Hippocampal formation (tissue), 2 donors: ENCODE results near the gene FGR.
"Not testable (repeated sequence)": the region's sequence is repeated elsewhere in the genome, so short reads cannot be mapped to it uniquely, and the experiment has no call there.

Experiments
- DNase-seq, 2 donors: peaks; one replicate each; lab custom pipeline; 2025; lab: John Stamatoyannopoulos, UW

The FGR gene

DNA sequence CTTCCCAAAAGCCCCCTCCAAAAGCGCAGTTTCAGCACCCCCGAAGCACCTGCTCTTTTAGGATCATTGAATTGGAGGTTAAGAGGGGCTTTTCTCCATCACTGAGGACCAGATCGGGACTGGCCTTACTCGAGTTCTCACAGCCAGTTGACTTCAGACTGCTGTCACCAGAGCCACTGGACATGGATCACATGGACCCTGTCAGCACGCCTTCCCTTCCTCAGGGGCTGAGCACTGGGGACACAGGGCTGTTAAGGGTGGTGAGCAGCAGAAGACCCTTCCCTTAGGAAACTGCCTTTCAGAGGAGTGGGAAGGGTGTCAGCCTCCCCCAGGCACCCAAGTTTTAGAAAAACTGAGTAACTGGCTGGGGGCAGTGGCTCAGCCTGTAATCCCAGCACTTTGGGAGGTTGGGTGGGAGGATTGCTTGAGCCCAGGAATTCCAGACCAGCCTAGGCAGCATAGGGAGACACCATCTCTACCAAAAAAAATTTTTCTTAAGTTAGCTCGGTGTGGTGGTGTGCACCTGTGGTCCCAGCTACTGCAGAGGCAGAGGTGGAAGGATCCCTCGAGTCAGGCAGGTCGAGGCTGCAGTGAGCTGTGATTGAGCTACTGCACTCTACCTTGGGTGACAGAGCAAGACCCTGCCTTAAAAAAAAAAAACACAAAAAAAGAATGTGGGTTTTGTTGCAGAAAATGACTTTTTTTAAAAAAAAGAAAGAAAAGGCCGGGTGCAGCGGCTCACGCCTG, 584 bp upstream of the FGR start:
- no peak for DNase-seq

DNA sequence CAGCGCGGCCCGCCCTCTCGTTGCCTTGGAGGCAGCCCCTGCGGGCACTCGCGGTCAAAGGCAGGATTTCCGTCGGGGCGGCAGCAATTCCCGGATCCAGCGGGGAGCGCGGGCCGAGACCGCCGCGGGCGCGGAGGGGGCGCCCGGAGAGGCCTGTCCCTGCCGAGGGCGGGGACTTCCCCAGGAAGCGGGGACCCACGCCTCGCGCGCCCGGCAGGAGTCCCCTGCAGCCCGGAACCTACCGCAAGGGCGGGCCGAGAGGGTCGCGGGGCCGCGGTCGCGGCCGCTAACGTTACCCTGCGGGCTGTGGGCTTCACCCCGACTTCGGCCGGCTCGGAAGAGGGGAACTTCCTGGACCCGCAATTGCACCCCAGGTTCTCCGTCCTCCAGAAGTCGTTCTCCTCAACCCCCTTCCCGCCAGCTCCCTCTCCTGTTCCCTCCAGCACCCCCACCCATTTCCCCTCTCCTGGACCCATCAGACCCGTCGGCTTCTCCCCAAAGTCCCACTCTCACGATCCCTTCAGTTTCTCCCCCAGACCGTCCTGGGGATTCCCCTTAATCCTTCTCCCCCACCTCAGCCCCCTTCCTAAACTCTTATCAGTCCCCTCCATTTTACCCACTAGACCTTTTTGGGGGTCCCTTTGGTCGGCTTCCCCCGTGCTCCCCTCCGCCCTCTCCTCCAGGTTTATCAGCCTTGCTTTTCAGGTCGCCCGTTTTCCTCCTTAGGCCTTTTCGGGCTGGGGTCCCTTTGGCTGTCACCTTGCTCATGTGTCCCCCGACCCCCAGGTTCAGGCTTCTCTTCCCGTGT, 604 bp downstream of the FGR start:
- no peak for DNase-seq

DNA sequence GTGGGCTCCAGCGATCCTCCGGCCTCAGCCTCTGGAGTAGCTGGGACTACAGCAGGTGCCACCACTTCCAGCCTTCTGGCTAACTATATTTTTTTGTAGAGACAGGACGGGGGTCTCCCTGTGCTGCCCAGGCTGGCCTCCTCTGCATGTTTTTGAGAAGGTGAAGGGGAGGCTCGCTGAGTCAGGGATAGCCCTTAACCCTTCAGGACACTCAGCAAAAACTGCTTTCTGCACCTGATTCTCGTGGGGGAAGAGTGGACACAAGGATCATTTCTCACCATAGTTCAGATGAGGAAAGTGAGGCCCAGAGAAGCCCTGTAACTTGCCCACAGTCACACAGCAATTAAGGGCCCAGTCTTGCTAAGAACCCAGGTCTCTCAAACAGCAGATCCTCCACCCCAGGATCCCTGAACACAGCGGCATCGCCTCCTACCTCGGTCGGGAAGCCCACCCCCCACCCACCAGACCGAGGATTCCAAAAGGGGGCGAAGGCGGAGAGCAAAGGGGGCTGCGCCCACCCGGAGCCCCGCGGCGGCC, 1.3 kb downstream of the FGR start:
- no peak for DNase-seq

DNA sequence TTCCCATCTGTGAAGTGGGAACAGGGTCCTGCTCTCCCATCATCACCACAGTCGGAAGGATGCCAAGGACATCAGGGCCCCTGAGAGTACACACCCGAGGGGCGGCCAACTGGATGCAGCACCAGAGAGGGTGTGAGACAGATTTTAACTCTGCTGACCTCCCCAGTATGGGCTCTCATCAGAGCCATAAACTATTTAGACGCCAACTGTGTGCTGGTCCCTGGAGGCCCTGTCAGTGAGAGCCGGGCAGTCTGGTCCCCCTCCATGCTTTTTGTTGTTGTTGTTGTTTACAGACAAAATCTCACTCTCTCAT, 1.7 kb downstream of the FGR start:
- no peak for DNase-seq

- no peak for DNase-seq
Measured at GRCh38 chr1:27632387-27633297, 2.3 kb downstream of the FGR start.

DNA sequence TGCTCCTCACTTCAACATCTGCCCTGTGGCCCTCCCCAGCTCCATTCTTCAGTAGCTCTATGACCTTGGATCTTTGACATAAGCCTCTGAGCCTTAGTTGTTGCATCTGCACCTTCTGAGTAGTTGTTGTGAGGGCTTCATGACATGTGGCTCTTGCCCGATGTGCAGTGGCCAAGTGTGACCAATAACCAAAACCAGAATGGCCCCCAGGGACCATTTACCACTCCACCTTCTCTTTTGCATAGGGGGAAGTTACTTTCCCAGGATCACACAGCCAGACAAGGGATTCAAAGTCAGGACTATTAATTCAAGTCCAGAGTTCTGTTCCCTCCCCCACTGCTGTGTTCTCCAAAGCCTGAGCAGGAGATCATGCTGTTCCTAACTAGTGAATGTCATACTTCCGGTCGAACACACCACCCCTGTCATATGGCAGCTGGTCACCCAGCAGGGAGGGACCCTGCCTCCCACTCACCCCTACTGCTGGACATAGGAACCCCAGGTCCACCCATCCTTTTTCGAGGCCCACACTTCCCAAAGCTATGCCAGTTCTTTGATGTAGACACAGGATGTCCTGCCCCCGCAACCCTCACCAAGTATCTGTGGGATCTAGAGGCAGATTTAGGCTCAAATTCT, 4.0 kb downstream of the FGR start:
- DNase-seq = no peak

DNA sequence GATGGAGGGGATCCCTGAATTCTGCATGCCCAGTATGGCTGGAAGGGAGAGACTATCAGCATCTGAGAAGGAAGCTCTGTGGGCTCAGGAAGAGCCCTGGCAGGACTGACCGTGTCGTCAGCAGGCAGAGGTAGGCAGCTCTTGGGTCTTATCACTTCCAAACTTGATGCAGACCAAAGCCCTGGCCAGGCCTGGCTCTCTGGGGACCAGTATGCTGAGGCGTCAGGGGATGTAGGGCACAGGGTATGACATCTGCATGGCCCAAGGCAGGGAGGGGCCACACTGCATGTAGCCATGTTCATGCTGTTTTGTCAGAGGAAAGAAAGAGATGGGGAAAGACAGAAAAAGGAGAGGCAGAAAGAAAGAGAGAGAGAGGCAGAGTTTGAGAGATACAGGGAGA, 6.3 kb downstream of the FGR start:
- DNase-seq = no peak

DNA sequence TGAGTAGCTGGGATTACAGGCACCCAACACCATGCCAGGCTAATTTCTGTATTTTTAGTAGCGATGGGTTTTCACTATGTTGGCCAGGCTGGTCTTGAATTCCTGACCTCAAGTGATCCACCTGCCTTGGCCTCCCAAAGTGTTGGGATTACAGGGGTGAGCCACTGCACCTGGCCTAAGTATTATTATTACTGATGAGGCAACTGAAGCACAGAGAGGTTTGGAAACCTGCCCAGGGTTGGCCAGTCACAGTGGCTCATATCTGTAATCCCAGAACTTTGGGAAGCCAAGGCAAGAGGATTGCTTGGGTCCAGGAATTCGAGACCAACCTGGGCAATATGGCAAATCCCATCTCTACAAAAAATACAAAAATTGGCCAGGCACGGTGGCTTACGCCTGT, 7.3 kb downstream of the FGR start:
- not testable (repeated sequence) for DNase-seq

DNA sequence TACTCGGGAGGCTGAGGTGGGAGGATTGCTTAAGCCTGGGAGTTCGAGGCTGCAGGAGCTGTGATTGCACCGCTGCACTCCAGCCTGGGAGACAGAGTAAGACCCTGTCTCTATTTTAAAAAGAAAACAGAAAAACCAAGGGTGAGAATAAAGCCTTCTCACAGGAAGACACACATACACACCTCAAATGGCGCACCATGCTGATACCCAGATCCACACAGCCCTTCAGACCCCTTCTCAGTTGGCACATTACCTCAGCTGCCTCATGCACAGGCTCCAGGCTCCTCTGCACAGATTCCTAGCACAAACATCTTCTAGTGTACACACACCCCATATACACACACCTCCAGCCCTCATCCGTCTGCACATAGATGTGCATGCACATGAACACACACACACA, 7.9 kb downstream of the FGR start:
- no peak for DNase-seq

DNA sequence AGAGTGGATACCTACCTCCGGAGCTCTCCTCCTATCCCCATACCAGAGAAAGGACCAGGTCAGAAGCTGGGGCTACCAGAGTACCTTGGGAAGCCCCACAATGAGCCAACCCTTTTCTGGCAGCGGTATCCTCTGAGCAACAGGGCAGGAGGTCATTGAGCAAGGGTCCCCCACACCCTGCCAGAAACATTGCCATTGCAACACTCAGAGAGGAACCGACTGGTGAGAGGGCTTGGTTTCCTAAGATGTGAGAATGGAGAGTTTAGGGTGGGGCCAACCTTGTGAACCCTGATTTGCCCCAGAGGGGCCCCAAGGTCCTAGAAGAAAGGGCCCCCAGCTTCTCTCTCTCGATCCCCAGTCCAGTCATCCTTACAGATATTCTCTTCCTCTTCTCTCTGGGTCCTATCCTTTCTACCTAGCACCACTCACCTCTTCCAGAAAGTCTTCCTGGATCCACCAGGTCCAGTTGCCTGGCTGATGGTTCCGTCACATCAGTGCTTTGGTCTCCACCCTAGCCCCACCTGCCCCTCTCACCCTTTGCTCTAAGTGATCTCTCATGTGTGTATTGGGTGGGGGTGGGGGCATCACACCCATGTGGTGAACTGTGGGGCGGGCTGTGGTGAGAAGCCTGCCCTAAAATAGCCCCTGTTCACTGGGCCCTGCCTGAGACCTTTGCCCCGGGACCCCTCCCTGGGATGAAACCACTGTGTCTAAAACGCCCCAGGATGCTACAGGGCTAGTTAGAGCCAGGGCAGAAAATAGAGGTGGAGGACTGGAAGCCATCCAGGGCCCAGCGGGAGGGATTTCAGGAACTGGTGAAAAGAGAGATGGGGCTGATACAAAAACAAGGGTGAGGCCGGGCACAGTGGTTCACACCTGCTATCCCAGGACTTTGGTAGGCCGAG, 8.7 kb downstream of the FGR start:
- no peak for DNase-seq

- no peak for DNase-seq
Measured at GRCh38 chr1:27624467-27625178, 10.4 kb downstream of the FGR start.

- DNase-seq = no peak
Measured at GRCh38 chr1:27623327-27624212, 11.4 kb downstream of the FGR start.

DNA sequence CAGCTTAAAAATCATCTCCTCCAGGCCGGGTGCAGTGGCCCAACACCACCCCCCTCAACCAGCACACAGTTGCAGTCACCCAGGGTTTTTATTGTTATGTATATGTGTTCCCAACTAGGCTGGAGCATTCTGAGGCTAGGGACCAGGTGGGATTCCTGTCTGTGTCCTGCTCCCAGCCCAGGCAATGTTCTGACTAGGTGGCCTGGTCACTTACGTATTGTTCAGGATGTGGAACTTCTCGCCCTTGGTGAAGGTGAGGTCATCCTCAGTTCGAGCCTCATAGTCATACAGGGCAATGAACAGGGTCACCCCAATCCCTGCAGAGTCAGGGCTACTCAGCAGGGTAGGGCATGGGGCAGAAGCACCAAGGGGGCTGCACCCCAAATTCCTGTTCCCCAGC, 12.2 kb downstream of the FGR start:
- DNase-seq = no peak

- DNase-seq = no peak
Measured at GRCh38 chr1:27621051-27621920, 13.7 kb downstream of the FGR start.

DNA sequence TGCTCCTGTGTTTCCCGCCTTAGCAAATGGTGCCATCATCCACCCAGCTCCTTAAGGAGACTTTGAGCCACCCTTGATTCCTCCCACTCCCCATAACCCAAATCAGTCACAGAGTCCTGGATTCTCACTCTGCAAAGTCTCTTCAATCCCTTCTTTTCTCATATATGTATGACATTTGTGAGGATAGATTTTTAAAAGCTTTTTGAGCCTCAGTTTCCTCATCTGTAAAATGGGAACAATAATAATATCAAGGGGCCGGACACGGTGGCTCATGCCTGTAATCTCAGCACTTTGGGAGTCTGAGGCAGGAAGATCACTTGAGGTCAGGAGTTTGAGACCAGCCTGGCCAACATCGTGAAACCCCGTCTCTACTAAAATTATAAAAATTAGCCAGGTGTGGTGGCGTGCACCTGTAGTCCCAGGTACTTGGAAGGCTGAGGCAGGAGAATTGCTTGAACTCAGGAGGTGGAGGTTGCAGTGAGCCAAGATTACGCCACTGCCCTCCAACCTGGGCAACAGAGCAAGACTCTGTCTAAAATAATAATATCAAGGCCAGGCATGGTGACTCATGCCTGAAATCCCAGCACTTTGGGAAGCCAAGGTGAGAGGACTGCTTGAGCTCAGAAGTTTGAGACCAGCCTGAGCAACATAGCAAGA, 15.1 kb downstream of the FGR start:
- DNase-seq = not testable (repeated sequence)

- DNase-seq = no peak
Measured at GRCh38 chr1:27618341-27619082, 16.5 kb downstream of the FGR start.

- DNase-seq = no peak
Measured at GRCh38 chr1:27617420-27617819, 17.6 kb downstream of the FGR start.
